Esophagus mucosa (tissue), 1 donor: ENCODE data around the gene GAS7. TPM values are rescaled to one million over a fixed set of nuclear protein-coding genes. Genes with fewer than 3 reads are reported as not detected.
A peak's percentile ranks its signal among the peaks of the same experiment; 100 is the strongest.

Experiments used
- ATAC-seq: fragments of 200-7000 bp; cut with Tn5 transposase; one replicate; pipeline ENCODE4 v1.9.1; 2020
- total RNA-seq: library from RNA; stranded (reverse); gene quantifications from one replicate; pipeline ENCODE4 v1.2.4, GENCODE V29; 2023
- donor health status: DM: yes; HTN: yes; CAD: no.

The GAS7 gene
- total RNA-seq, 1 donor from 2014 or later, result 17.3 TPM

GRCh38 chr17:10170233-10170632 lies 28.2 kb downstream of the GAS7 start:
- ATAC-seq, result no peak

- no peak for ATAC-seq
These were observed 29.1 kb downstream of the GAS7 start for GRCh38 chr17:10169290-10169689.

- no peak for ATAC-seq
These were observed 32.0 kb downstream of the GAS7 start for GRCh38 chr17:10166176-10166935.

GRCh38 chr17:10162096-10162495 lies 36.3 kb downstream of the GAS7 start:
- ATAC-seq, result no peak

- no peak for ATAC-seq
These were observed 37.0 kb downstream of the GAS7 start for GRCh38 chr17:10161386-10161785.

GRCh38 chr17:10156948-10157607 lies 41.3 kb downstream of the GAS7 start:
- no peak for ATAC-seq

GRCh38 chr17:10156599-10156947 lies 41.8 kb downstream of the GAS7 start:
- ATAC-seq, result no peak

GRCh38 chr17:10156077-10156435 lies 42.4 kb downstream of the GAS7 start:
- ATAC-seq, result no peak

- ATAC-seq, result no peak
These were observed 42.9 kb downstream of the GAS7 start for GRCh38 chr17:10155371-10156076.

- ATAC-seq, result peak; percentile 20
These were observed 46.5 kb downstream of the GAS7 start for GRCh38 chr17:10151667-10152496.

GRCh38 chr17:10149573-10150399 lies 48.6 kb downstream of the GAS7 start:
- peak; percentile 48 for ATAC-seq

- no peak for ATAC-seq
These were observed 50.5 kb downstream of the GAS7 start for GRCh38 chr17:10147761-10148415.

- ATAC-seq, result no peak
These were observed 51.4 kb downstream of the GAS7 start for GRCh38 chr17:10147040-10147439.

GRCh38 chr17:10144982-10145381 lies 53.4 kb downstream of the GAS7 start:
- ATAC-seq, result no peak

- no peak for ATAC-seq
These were observed 54.0 kb downstream of the GAS7 start for GRCh38 chr17:10144456-10144855.

GRCh38 chr17:10141436-10141835 lies 57.0 kb downstream of the GAS7 start:
- no peak for ATAC-seq

GRCh38 chr17:10139577-10139976 lies 58.8 kb downstream of the GAS7 start:
- ATAC-seq, result no peak

GRCh38 chr17:10136258-10136981 lies 62.0 kb downstream of the GAS7 start:
- no peak for ATAC-seq

GRCh38 chr17:10135539-10136257 lies 62.7 kb downstream of the GAS7 start:
- no peak for ATAC-seq

- no peak for ATAC-seq
These were observed 67.7 kb downstream of the GAS7 start for GRCh38 chr17:10130677-10131076.
